Retinal pigment epithelial cell (primary cell): Measurements from ENCODE around the gene PCSK2.

Experiments
- DNase-seq: peaks from one replicate; pipeline ENCODE4 v3.0.0-alpha.2; 2010; ENCODE audit warnings: low read depth
- H3K4me3 ChIP-seq: 2 replicates; pipeline ENCODE4 v1.5.1; 2011; ENCODE audit warnings: mild to moderate bottlenecking, low read length, control low read depth, moderate library complexity
- CTCF ChIP-seq: conservative IDR thresholded peaks from 2 replicates; pipeline ENCODE4 v1.5.1; 2011; ENCODE audit warnings: low read depth, low read length, control low read depth, inconsistent platforms

The PCSK2 gene

GRCh38 chr20:17488916-17489600 lies 262.2 kb downstream of the PCSK2 start:
- H3K4me3 ChIP-seq: no peak overlapping the region

GRCh38 chr20:17490501-17490900 lies 263.7 kb downstream of the PCSK2 start:
- no peak for TF ChIP-seq CTCF
- H3K4me3 ChIP-seq: no peak overlapping the region
- no peak for DNase-seq

More at GRCh38 chr20:17488916-17489600, 262.2 kb downstream of the PCSK2 start:
- DNase-seq: no peak
- TF ChIP-seq CTCF: no peak

- no peak for DNase-seq
- TF ChIP-seq CTCF: no peak
Measured at GRCh38 chr20:17491041-17491440, 264.2 kb downstream of the PCSK2 start.

GRCh38 chr20:17491488-17491887 lies 264.6 kb downstream of the PCSK2 start:
- no peak for DNase-seq
- H3K4me3 ChIP-seq: no peak overlapping the region
- no peak for TF ChIP-seq CTCF

More at GRCh38 chr20:17491041-17491440, 264.2 kb downstream of the PCSK2 start:
- H3K4me3 ChIP-seq: no peak overlapping the region

GRCh38 chr20:17493173-17493572 lies 266.3 kb downstream of the PCSK2 start:
- TF ChIP-seq CTCF: no peak
- no peak overlapping the region for H3K4me3 ChIP-seq
- no peak for DNase-seq

- TF ChIP-seq CTCF: no peak
- DNase-seq: no peak
- no peak overlapping the region for H3K4me3 ChIP-seq
Measured at GRCh38 chr20:17494201-17494600, 267.4 kb downstream of the PCSK2 start.

- TF ChIP-seq CTCF: no peak
- H3K4me3 ChIP-seq: no peak overlapping the region
- no peak for DNase-seq
Measured at GRCh38 chr20:17495826-17496225, 269.0 kb downstream of the PCSK2 start.
